ENCODE results near the gene RIPOR2. TPM values are rescaled to one million over a fixed set of nuclear protein-coding genes. Genes with fewer than 3 reads are reported as not detected.
A peak's percentile ranks its signal among the peaks of the same experiment; 100 is the strongest.

RIPOR2 gene
- total RNA-seq, 2 donors from 2014 or later = 296 to 364 TPM

DNA sequence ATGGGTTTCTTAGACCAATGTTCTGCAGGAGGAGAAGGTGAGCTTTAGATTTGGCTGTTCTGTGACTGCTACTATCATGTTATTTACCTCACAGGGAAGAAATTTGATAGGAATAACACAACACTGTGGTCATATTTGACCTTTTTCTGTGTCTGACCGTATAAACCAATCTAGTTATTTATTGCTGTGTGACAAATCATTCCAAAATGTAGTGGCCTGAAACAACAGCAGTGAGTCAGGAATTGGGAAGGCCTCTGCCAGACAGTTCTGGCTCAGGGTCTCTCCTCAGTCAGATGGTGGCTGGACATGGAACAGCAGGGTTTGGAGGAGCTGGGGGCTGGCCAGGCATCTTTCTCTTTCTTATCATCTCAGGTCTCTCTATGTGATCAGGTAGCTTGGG is 33.0 kb downstream of the RIPOR2 start:
- Mint-ChIP-seq H3K4me1 (peaks cover 74% of the 10 kb centered on the region), H3K4me3 (no peak overlapping the region), H3K27me3 (no peaks in the 10 kb centered on the region), H3K36me3 (ENCODE audit: low read depth) (peaks cover 15% of the 10 kb centered on the region), H3K27ac (peak overlapping the region; percentile 99)
- ATAC-seq (no peak), DNase-seq (no peak)
- no peaks in the 10 kb centered on the region for H3K9me3 ChIP-seq (ENCODE audit: control insufficient read depth, low read length, poor library complexity, severe bottlenecking)

DNA sequence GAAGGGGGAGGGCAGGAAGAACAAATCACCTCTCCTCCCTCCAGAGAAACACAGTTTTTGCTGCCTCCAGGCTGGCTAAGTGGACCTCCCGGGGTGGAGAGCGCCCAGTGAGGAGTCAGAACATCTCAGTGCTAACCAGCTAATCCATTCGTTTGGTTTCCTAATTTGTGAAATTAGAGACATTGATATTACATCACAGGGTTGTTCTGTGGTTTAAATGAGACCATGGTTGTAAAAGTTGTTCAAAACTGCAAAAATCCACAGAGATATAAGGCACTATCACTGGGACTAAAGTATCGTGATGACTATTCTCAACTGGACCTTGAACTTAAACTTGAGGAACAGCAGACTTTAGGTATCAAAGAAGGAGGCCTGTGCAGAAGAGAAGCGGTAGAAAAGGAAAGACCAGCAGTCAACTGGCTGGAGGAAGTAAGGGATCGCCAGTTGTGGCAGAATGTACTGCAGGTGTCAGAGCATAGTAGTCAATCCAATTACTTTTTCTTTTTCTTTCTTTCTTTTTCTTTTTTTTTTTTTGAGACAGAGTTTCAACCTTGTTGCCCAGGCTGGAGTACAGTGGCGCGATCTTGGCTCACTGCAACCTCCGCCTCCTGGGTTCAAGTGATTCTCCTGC is 33.9 kb downstream of the RIPOR2 start:
- Mint-ChIP-seq H3K36me3 (ENCODE audit: low read depth) (peaks cover 11% of the 10 kb centered on the region), H3K27ac (peak overlapping the region; percentile 99), H3K4me1 (peaks cover 70% of the 10 kb centered on the region), H3K27me3 (no peaks in the 10 kb centered on the region), H3K4me3 (peak overlapping the region; percentile 13)
- DNase-seq (no peak), ATAC-seq (no peak)
- no peaks in the 10 kb centered on the region for H3K9me3 ChIP-seq (ENCODE audit: control insufficient read depth, low read length, poor library complexity, severe bottlenecking)

DNA sequence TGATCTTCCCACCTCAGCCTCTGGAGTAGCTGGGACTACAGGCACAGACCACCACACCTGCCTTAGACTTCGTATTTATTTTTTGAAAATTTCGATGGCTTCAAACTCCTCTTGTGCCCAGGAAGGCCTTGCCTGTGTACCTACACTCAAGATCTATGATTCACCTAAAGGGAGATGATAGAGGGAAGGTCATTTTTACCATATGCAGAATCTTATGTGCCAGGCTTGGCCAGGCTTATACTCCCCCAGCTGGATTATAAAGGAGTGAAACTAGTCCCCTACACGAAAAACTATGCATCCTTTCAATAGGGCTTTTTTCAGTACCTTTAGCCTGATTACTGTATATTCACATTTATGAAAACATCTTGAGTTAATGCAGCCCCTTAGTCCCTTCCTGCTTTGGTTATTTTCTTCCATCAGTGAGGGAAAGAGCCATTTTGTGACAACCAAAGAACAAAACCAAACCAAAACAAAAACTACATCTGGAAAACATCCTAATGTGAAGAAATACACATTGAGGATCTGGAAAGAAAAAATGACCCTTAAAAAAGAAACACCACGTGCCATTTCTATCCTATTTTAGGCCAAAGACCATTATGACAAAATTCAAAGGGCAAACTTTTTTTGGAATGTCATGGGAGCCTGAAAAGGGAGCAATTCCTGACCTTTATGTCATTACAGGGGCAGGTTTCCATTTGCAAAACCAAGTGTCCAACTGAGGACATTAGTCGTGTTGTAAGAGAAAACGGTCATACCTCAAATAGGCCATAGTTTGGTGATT is 34.7 kb downstream of the RIPOR2 start:
- H3K36me3 Mint-ChIP-seq (ENCODE audit: low read depth) = peaks cover 8% of the 10 kb centered on the region

DNA sequence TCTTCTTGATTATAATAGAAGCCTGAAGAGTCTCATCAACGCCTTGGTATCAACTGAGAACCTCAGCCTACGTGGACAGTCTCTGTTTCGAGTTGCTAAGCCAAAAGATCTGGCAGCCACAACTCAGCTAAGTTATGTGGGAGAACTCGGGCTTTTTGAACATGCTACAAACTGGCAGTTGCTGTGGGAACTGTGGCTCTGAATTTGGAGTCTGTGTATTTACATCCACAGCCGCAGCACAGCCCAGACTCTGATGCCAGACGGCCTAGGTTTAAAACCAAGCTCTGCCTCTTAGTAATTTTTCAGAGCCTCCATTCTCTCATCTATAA is 35.8 kb downstream of the RIPOR2 start:
- peaks cover 62% of the 10 kb centered on the region for H3K4me1 Mint-ChIP-seq
- DNase-seq (no peak), ATAC-seq (peak; percentile 70)
- H3K27ac Mint-ChIP-seq = peak overlapping the region; percentile 99
- H3K27me3 Mint-ChIP-seq = no peaks in the 10 kb centered on the region
- no peak overlapping the region for H3K4me3 Mint-ChIP-seq
- H3K36me3 Mint-ChIP-seq (ENCODE audit: low read depth) = peaks cover 8% of the 10 kb centered on the region
- no peaks in the 10 kb centered on the region for H3K9me3 ChIP-seq (ENCODE audit: control insufficient read depth, low read length, poor library complexity, severe bottlenecking)

More for the DNA sequence above, 34.7 kb downstream of the RIPOR2 start:
- no peak for ATAC-seq
- no peak for DNase-seq
- no peaks in the 10 kb centered on the region for H3K9me3 ChIP-seq (ENCODE audit: control insufficient read depth, low read length, poor library complexity, severe bottlenecking)
- H3K27me3 Mint-ChIP-seq = no peaks in the 10 kb centered on the region
- H3K4me3 Mint-ChIP-seq = peak overlapping the region; percentile 68
- peaks cover 68% of the 10 kb centered on the region for H3K4me1 Mint-ChIP-seq
- peak overlapping the region; percentile 99 for H3K27ac Mint-ChIP-seq

DNA sequence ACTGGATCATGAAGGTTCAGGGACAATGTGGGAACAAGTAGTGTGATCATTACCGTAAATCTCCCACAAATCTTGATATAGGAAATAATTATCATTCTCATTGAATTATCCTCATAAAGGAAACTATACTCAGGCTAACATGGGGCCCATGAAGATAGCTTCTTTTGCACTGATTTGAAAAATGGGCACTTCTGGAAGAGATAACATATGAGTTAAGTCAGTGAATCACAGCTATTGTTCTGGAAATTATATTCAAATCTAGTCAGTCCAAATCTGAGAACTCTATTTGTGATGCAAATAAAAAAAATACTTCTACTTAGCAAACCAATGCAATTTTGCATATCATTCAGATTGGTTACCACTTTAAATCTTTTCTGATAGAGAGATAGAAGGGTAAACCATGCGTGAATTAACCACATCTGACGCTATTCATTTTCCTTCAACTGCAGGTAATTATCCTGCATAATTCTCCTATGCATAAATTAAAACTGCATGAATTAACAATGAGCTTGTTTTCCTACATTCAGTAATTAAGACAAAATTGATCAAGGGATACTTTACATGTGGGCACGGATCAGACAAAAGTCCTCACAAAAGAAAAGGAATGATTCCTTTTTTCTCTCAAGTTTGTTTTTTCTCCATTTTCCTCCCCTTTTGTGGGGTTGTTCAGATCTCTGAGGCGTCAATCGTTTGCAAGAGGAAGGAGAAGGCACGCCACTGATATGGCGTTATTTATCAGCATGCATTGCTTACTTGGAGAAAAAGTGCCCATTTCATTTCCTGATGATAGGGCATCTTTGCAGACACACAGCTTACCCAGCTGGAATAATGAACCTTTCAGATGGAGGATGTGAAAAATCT is 36.4 kb downstream of the RIPOR2 start:
- DNase-seq (no peak), ATAC-seq (peak; percentile 48)
- H3K36me3 Mint-ChIP-seq (ENCODE audit: low read depth) = peaks cover 8% of the 10 kb centered on the region
- H3K9me3 ChIP-seq (ENCODE audit: control insufficient read depth, low read length, poor library complexity, severe bottlenecking) = no peaks in the 10 kb centered on the region
- H3K4me1 Mint-ChIP-seq = peaks cover 66% of the 10 kb centered on the region
- H3K4me3 Mint-ChIP-seq = peak overlapping the region; percentile 55
- H3K27me3 Mint-ChIP-seq = no peaks in the 10 kb centered on the region
- H3K27ac Mint-ChIP-seq = peak overlapping the region; percentile 99

DNA sequence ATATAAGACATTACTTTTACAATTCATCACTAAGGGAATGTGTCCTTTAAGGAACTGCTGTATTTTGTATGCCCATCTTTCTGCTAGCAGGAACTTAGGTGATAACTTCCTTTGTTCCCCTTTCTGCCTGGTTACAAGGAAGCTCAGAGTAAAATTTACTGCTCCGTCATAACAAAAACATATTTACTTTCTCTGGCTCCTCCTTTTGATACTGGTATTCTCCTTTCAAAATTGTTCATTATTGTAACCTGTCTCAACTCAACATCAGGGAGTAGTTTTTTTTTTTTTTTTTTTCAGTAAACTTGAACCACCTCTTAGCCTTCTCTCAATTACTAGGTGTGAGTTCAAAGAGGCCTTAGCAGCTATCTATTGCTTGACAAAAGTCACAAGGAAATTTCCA is 37.1 kb downstream of the RIPOR2 start:
- Mint-ChIP-seq H3K27me3 (no peaks in the 10 kb centered on the region), H3K4me1 (peaks cover 65% of the 10 kb centered on the region), H3K27ac (peak overlapping the region; percentile 99), H3K36me3 (ENCODE audit: low read depth) (peaks cover 8% of the 10 kb centered on the region), H3K4me3 (no peak overlapping the region)
- no peak for ATAC-seq
- no peaks in the 10 kb centered on the region for H3K9me3 ChIP-seq (ENCODE audit: control insufficient read depth, low read length, poor library complexity, severe bottlenecking)
- no peak for DNase-seq

DNA sequence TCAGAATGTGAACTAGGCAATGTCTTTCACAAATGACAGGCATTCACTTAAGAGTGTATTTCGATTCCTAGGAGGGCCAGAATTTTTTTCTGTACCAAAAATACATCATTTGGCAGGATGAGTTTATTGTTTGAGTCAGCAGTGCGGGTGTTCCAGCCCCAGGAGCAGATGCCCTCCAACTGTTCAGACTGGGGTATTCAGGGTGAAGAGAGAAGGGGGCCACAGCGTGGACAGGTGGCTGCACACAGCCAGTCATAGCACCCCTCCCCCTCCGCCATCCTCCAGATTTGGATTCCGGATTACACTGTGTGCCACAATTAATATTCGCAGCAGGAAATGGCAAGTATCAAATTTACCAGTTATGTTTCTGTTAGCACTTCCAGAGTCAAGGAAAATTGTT is 38.6 kb downstream of the RIPOR2 start:
- Mint-ChIP-seq H3K27ac (peak overlapping the region; percentile 99), H3K36me3 (ENCODE audit: low read depth) (peaks cover 6% of the 10 kb centered on the region), H3K4me3 (no peak overlapping the region)

DNA sequence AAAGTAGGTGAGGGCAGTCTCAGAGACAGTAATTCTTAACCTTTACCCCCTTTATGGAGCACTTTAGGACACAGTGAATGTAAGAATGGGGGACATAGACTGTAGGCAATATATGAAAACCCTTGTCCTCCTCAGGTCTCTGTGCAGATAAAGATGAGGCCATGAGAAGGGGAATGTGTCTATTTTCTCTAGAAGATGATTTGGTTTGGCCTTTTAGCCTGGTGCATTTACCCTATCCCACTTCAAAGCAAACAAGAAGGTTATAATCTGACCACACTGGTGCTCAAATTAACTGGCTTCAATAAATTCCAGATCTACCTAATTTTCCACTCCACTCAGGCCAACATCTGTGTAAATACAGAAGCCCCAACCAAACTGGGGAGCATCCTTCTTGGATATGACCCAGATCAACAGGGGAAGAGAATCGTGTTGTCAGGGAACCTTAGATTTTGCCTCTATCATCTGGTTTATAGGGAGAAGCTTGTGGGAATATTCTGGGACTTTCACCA is 42.4 kb downstream of the RIPOR2 start:
- H3K27ac Mint-ChIP-seq = peak overlapping the region; percentile 99
- H3K36me3 Mint-ChIP-seq (ENCODE audit: low read depth) = peaks cover 4% of the 10 kb centered on the region
- peaks cover 56% of the 10 kb centered on the region for H3K4me1 Mint-ChIP-seq
- H3K9me3 ChIP-seq (ENCODE audit: control insufficient read depth, low read length, poor library complexity, severe bottlenecking) = no peaks in the 10 kb centered on the region
- peak overlapping the region; percentile 21 for H3K4me3 Mint-ChIP-seq
- no peak for DNase-seq
- no peak for ATAC-seq
- no peaks in the 10 kb centered on the region for H3K27me3 Mint-ChIP-seq

More for the DNA sequence above, 38.6 kb downstream of the RIPOR2 start:
- no peaks in the 10 kb centered on the region for H3K27me3 Mint-ChIP-seq
- ATAC-seq (no peak), DNase-seq (no peak)
- H3K9me3 ChIP-seq (ENCODE audit: control insufficient read depth, low read length, poor library complexity, severe bottlenecking) = no peaks in the 10 kb centered on the region
- peaks cover 69% of the 10 kb centered on the region for H3K4me1 Mint-ChIP-seq

DNA sequence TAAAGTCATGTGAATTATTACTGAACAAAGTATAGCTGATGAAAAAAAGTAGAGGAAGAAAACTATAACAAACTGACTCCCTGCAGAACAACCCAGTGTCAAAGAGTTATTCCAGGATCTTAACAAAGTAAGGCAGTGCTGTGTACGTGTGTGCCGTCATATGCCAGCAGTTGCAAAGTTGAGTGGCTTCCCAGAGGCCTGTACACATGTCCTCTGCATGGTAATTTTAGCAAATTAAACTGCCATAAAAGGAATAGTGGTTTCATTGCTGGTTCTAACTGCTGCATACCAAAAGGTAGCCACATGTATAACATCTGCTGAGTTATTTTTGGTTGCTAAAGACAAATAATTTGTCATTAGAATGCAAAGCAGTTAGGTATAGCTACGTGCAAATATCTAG is 44.8 kb downstream of the RIPOR2 start:
- no peaks in the 10 kb centered on the region for H3K9me3 ChIP-seq (ENCODE audit: control insufficient read depth, low read length, poor library complexity, severe bottlenecking)
- H3K27ac Mint-ChIP-seq = peak overlapping the region; percentile 99

DNA sequence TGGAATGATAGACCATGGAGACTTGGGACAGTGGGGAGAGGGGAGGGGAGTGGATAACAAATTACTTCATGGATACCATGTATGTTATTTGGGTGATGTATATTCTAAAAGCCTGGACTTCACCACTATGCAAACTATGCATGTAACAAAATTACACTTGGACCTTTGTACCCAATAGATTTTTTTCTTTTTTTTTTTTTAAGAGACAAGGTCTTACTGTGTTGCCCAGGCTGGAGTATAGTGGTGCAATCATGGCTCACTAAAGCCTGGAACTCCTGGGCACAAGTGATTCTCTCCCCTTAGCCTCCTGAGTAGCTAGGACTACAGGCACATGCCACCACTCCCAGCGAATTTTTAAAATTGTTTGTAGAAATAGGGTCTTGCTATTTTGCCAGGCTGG is 45.3 kb downstream of the RIPOR2 start:
- H3K27me3 Mint-ChIP-seq = no peaks in the 10 kb centered on the region
- H3K4me3 Mint-ChIP-seq = no peak overlapping the region
- H3K36me3 Mint-ChIP-seq (ENCODE audit: low read depth) = peaks cover 8% of the 10 kb centered on the region
- peaks cover 60% of the 10 kb centered on the region for H3K4me1 Mint-ChIP-seq
- DNase-seq (no peak), ATAC-seq (no peak)
- peak overlapping the region; percentile 99 for H3K27ac Mint-ChIP-seq
- no peaks in the 10 kb centered on the region for H3K9me3 ChIP-seq (ENCODE audit: control insufficient read depth, low read length, poor library complexity, severe bottlenecking)

More for the DNA sequence above, 44.8 kb downstream of the RIPOR2 start:
- no peak for ATAC-seq
- peaks cover 58% of the 10 kb centered on the region for H3K4me1 Mint-ChIP-seq
- no peaks in the 10 kb centered on the region for H3K27me3 Mint-ChIP-seq
- H3K36me3 Mint-ChIP-seq (ENCODE audit: low read depth) = peaks cover 6% of the 10 kb centered on the region
- DNase-seq = no peak
- peak overlapping the region; percentile 41 for H3K4me3 Mint-ChIP-seq

DNA sequence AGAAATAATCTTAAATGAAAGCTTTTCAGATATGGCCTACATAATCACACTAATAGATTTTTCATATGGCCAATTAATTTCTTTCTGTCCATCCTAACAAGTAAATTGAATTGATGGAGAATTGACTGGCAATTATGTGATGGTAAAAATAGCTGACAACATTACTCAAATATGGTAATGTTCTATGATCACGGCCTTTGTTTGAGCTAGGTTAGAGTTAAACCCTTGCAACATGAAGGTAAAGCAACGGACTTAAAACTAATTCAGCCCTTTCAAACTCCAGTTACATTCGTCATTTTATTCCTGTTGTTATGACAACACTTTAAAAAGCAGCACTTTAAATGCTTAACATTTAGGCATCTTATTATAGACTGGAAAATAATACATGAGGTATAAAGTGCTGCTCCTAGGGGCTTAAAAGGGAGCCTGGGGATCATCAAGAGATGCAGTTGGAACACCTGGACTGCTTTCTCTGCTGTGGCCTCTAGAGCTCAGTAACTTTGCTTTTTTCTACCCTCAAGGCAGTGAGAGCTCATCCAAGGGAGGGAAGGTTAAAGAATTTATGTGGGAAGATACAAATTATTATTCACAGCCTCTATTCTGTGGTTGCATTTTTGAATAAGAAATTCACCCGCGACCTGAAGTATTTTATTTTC is 46.9 kb downstream of the RIPOR2 start:
- no peaks in the 10 kb centered on the region for H3K9me3 ChIP-seq (ENCODE audit: control insufficient read depth, low read length, poor library complexity, severe bottlenecking)
- Mint-ChIP-seq H3K4me1 (peaks cover 58% of the 10 kb centered on the region), H3K4me3 (no peak overlapping the region), H3K27ac (peak overlapping the region; percentile 83), H3K27me3 (no peaks in the 10 kb centered on the region), H3K36me3 (ENCODE audit: low read depth) (peaks cover 8% of the 10 kb centered on the region)
- peak; percentile 41 for ATAC-seq
- DNase-seq = no peak

DNA sequence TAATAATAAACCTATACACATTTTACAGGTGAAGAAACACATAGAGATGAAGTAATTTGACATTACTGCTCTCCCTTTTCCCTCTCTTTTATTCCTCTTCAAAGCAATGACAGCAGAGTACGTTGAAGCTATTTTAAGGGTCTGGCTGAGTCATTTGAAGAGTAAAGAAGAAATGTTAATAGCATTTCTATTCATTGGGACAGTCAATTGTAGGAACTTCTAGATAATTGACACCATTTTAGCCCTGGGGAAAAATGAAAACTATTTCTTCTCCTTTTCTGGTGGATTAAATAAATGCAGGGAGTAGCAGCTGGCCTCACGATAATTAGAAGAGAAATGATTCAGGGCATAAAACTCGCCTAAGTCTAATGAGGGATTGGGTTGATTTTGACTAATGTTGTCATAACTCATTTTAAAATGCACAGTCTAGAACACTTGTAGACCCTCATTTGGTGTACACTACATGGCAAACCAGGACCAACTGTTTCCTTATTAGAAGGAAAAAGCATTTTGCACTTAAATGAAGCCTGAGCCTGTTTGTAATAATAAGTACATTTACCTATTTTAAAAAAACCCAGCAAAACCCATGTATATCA is 48.1 kb downstream of the RIPOR2 start:
- H3K4me1 Mint-ChIP-seq = peaks cover 54% of the 10 kb centered on the region
- H3K4me3 Mint-ChIP-seq = no peak overlapping the region
- peak overlapping the region; percentile 83 for H3K27ac Mint-ChIP-seq
- no peaks in the 10 kb centered on the region for H3K27me3 Mint-ChIP-seq
- DNase-seq = no peak
- no peaks in the 10 kb centered on the region for H3K9me3 ChIP-seq (ENCODE audit: control insufficient read depth, low read length, poor library complexity, severe bottlenecking)
- no peak for ATAC-seq
- peaks cover 10% of the 10 kb centered on the region for H3K36me3 Mint-ChIP-seq (ENCODE audit: low read depth)

All from T-helper 17 cell (primary cell).